Natural killer cell treated with Interleukin-12 subunit alpha and Interleukin-12 subunit beta and Interleukin-15 and Interleukin-18, amount 100 ng/mL, for 72 hours (primary cell): ENCODE results near the gene NUDT2. TPM values are rescaled to one million over a fixed set of nuclear protein-coding genes. Genes with fewer than 3 reads are reported as not detected.

Source experiments
- ATAC-seq, 2 donors: fragments of 150-1000 bp; cut with Tn5 transposase in 1 of 2; sonication (Bioruptor Pico), chemical (Tn5 transposase) in 1 of 2; 2 replicates each; pipeline ENCODE4 v1.10.0; 2021
- DNase-seq: peaks from one replicate; pipeline ENCODE4 v3.0.0; 2022; ENCODE audit warnings: low spot score
- H3K27ac Mint-ChIP-seq, 2 donors: 1 replicate in 1 of 2; 2 replicates in 1 of 2; pipeline ENCODE4 v1.8.0; 2022; ENCODE audit warnings: mixed read lengths in 2 of 2, mild to moderate bottlenecking in 1 of 2, moderate library complexity in 1 of 2
- H3K27me3 Mint-ChIP-seq, 2 donors: 1 replicate in 1 of 2; 2 replicates in 1 of 2; pipeline ENCODE4 v1.8.0; 2022; ENCODE audit warnings: mixed read lengths in 2 of 2
- H3K36me3 Mint-ChIP-seq: one replicate; pipeline ENCODE4 v1.8.0; 2022; ENCODE audit warnings: mixed read lengths
- H3K4me1 Mint-ChIP-seq, 2 donors: 1 replicate in 1 of 2; 2 replicates in 1 of 2; pipeline ENCODE4 v1.8.0; 2022; ENCODE audit warnings: low read depth in 2 of 2, mixed read lengths in 2 of 2, mild to moderate bottlenecking in 1 of 2
- H3K4me3 Mint-ChIP-seq: one replicate; pipeline ENCODE4 v1.8.0; 2022; ENCODE audit warnings: mixed read lengths
- H3K9me3 Mint-ChIP-seq: 2 replicates; pipeline ENCODE4 v1.8.0; 2022; ENCODE audit warnings: mixed read lengths
- total RNA-seq, 2 donors: library from RNA; stranded (reverse); gene quantifications; one replicate each; pipeline ENCODE4 v1.2.3, GENCODE V29; 2022

Gene NUDT2
- total RNA-seq, 2 donors from 2014 or later = 16.4 to 28.9 TPM

- Mint-ChIP-seq H3K36me3 (no peaks in the 10 kb centered on the region), H3K4me1 (peaks cover 35 to 38% of the 10 kb centered on the region in 2 donors), H3K27ac (peak overlapping the region in 1 of 2 donors; percentile 2), H3K4me3 (peak overlapping the region; percentile 78), H3K9me3 (no peaks in the 10 kb centered on the region), H3K27me3 (peaks cover 0 to 6% of the 10 kb centered on the region in 2 donors)
- DNase-seq = peak; percentile 90
- peak; percentile 50 to 55 for ATAC-seq
These were observed 50.1 kb downstream of the NUDT2 start for GRCh38 chr9:34379334-34380033.

GRCh38 chr9:34380034-34380510 lies 50.7 kb downstream of the NUDT2 start:
- H3K4me1 Mint-ChIP-seq = peaks cover 35 to 38% of the 10 kb centered on the region in 2 donors
- no peaks in the 10 kb centered on the region for H3K9me3 Mint-ChIP-seq
- no peaks in the 10 kb centered on the region for H3K36me3 Mint-ChIP-seq
- peaks cover 0 to 6% of the 10 kb centered on the region in 2 donors for H3K27me3 Mint-ChIP-seq
- ATAC-seq (no peak), DNase-seq (no peak)
- H3K27ac Mint-ChIP-seq = peak overlapping the region in 1 of 2 donors; percentile 2
- peak overlapping the region; percentile 78 for H3K4me3 Mint-ChIP-seq

DNA sequence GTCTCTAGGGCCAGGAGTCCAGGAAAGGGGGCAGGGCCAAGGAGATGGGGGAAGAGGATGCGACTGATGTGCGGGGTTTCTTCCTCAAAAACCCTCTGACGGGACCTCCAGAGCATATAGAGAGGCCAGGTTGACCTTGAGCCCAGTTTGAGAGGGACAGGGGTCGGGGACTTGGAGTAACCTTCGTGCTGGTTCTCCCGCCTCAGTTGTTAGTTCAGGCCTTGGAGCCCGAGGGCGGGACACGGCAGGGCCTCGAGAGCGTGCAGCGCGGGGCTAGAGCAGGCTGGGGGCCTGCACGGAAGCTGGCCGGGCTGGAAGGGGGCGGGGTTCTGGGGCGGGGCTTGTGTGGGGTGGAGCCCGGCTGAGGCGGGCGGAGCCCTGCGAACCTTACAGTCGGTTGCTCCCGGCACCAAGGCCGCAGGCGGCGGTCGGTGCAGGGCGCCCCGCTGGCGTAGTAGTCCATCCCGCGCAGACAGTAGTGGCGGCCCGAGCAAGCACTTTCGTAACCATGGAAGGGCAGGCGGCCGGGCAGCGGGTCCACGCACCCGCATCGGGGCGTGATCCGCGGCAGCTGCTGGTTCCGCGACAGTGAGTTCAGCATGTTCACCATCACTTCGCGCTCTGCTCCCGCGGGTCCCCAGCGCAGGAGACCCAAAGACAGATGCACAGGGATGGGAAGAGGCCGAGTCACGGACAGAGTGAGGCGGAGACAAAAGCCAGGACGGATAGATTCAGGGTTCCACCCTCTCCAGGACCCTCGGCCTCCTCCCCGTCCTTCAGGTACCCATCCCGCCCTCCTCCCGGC lies 51.3 kb downstream of the NUDT2 start:
- ATAC-seq (peak; percentile 74 to 84), DNase-seq (peak; percentile 78)
- Mint-ChIP-seq H3K36me3 (no peaks in the 10 kb centered on the region), H3K27me3 (peaks cover 0 to 6% of the 10 kb centered on the region in 2 donors), H3K4me3 (peak overlapping the region; percentile 78), H3K4me1 (peaks cover 31 to 36% of the 10 kb centered on the region in 2 donors), H3K9me3 (no peaks in the 10 kb centered on the region), H3K27ac (peak overlapping the region in 1 of 2 donors; percentile 48)

DNA sequence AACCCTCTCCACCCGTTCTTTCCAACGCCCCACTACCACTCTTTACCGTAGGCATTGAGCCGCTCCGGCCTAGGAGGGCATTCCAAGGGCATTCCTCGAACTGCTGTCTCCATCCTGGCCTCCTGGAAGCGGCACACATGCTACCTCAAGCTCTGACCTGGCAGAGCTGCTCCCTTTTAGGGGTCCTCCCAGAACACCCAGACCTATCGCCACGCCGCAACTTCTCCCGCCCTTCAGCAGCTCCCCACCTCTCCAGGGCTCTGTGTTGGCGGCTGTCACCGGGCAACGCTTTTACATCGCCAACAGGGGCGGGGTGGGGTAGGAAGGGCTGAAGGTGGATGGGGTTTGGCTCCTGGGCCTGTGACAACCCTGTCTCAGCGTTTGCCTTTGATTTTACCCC lies 52.0 kb downstream of the NUDT2 start:
- Mint-ChIP-seq H3K9me3 (no peaks in the 10 kb centered on the region), H3K27me3 (peaks cover 0 to 6% of the 10 kb centered on the region in 2 donors), H3K4me1 (peaks cover 24 to 30% of the 10 kb centered on the region in 2 donors), H3K27ac (peak overlapping the region in 1 of 2 donors; percentile 48), H3K4me3 (peak overlapping the region; percentile 78), H3K36me3 (no peaks in the 10 kb centered on the region)
- ATAC-seq (no peak), DNase-seq (no peak)

DNA sequence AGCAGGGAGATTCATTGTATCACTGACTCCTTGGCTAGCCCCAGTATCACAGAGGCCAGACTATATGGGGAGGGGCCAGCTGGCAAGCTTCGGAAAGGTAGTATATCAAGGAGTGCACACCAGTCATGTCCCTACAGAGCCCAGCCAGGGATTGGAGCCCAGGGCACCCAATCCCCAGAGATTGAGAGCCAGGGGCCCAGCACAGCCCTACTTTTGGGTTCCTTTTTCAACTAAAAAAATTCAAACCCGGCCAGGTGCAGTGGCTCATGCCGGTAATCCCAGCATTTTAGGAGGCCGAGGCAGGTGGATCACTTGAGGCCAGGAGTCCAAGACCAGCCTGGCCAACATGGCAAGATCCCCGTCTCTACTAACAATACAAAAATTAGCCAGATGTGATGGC lies 52.7 kb downstream of the NUDT2 start:
- no peak for ATAC-seq
- Mint-ChIP-seq H3K27ac (peak overlapping the region in 1 of 2 donors; percentile 48), H3K27me3 (peaks cover 0 to 6% of the 10 kb centered on the region in 2 donors), H3K4me3 (no peak overlapping the region), H3K4me1 (peaks cover 24 to 29% of the 10 kb centered on the region in 2 donors), H3K9me3 (no peaks in the 10 kb centered on the region), H3K36me3 (no peaks in the 10 kb centered on the region)
- no peak for DNase-seq

- H3K9me3 Mint-ChIP-seq = no peaks in the 10 kb centered on the region
- no peak overlapping the region for H3K27ac Mint-ChIP-seq
- no peaks in the 10 kb centered on the region for H3K36me3 Mint-ChIP-seq
- no peak for ATAC-seq
- peaks cover 0 to 6% of the 10 kb centered on the region in 2 donors for H3K27me3 Mint-ChIP-seq
- no peak overlapping the region for H3K4me3 Mint-ChIP-seq
- no peak for DNase-seq
- H3K4me1 Mint-ChIP-seq = peaks cover 24 to 29% of the 10 kb centered on the region in 2 donors
These were observed 53.5 kb downstream of the NUDT2 start for GRCh38 chr9:34382879-34383278.

GRCh38 chr9:34383904-34384303 lies 54.5 kb downstream of the NUDT2 start:
- H3K27me3 Mint-ChIP-seq = peaks cover 5 to 6% of the 10 kb centered on the region in 2 donors
- no peaks in the 10 kb centered on the region for H3K36me3 Mint-ChIP-seq
- H3K4me3 Mint-ChIP-seq = no peak overlapping the region
- DNase-seq = no peak
- no peaks in the 10 kb centered on the region for H3K9me3 Mint-ChIP-seq
- peaks cover 20 to 24% of the 10 kb centered on the region in 2 donors for H3K4me1 Mint-ChIP-seq
- ATAC-seq = no peak
- H3K27ac Mint-ChIP-seq = no peak overlapping the region

DNA sequence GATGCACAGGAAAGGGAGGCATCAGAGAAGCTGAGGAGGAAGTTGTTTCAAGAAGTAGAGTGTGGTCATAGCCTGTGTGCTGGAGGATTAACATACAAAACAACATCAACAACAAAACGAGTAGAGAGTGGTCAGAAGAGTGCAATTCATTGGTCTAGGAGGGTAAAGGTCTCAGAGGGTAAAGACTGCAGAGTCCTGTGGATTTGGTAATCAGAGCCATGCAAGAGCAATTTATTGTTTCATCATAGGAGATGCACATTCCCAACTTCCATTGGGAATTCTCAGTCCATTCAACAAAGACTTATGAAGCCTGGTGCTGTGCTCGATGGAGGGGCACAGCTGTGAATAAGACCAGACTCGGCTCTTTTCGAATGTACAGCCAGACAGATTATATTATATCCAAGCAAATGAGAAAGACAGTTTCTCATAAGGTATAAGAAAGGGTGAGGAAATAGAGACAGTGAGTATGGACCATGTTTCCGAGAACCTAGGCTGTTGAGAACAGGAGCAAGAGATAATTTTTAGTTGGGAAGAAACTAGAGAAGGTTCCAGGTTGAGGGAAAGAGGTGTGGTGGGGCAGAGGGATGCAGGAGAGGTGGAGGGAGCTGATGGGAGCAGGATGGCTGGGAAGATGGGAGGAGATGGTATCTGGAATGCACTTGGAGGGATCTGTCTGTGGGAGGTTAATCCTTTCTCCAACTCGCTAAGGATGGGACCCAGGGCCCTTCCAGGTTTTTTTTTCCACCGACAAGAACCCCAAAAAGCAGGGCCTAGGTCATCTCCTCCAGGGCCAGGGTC lies 55.2 kb downstream of the NUDT2 start:
- H3K9me3 Mint-ChIP-seq = no peaks in the 10 kb centered on the region
- ATAC-seq (no peak), DNase-seq (no peak)
- no peaks in the 10 kb centered on the region for H3K36me3 Mint-ChIP-seq
- peaks cover 9% of the 10 kb centered on the region in 2 donors for H3K27me3 Mint-ChIP-seq
- no peak overlapping the region for H3K27ac Mint-ChIP-seq
- no peak overlapping the region for H3K4me3 Mint-ChIP-seq
- H3K4me1 Mint-ChIP-seq = peaks cover 15 to 17% of the 10 kb centered on the region in 2 donors

DNA sequence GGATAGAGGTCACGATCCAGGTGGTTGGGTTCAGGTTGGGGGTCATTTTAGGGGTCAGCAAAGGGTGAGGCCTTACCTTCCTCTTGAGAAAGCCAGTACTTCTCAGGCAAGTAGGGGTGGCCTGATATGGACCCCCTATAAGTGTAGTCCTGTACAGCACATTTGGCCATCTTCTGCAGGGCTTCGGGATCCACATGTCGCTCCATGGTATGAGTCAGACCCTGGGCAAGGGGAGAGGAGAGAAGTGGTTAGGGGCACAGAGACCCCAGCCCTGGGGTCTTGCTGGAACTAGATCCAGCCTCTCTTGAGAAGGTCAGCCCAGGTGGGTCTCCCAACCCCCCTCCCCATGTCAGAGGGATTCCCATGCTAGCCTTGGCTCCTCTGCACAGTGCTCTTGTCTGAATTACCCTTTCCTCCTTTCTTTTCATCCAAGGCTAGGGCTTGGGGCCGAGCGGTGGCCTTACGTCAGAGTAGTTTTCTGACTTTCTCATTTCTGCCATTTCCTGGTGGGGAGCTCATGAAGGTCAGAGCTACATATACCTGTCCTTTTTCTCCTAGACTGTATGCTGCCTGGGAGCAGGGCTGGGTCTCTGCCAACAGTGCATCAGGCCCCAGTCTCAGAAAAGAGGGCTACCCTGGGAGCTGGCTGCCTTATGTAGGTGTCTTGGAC lies 56.3 kb downstream of the NUDT2 start:
- Mint-ChIP-seq H3K27me3 (peaks cover 9% of the 10 kb centered on the region in 2 donors), H3K4me3 (no peak overlapping the region), H3K9me3 (no peaks in the 10 kb centered on the region), H3K36me3 (no peaks in the 10 kb centered on the region), H3K4me1 (peaks cover 5 to 7% of the 10 kb centered on the region in 2 donors), H3K27ac (no peak overlapping the region)
- DNase-seq (no peak), ATAC-seq (no peak)

GRCh38 chr9:34386656-34387055 lies 57.3 kb downstream of the NUDT2 start:
- Mint-ChIP-seq H3K9me3 (no peaks in the 10 kb centered on the region), H3K4me3 (no peak overlapping the region), H3K4me1 (no peaks in the 10 kb centered on the region), H3K36me3 (no peaks in the 10 kb centered on the region), H3K27ac (no peak overlapping the region), H3K27me3 (peaks cover 15 to 18% of the 10 kb centered on the region in 2 donors)
- DNase-seq (no peak), ATAC-seq (no peak)

DNA sequence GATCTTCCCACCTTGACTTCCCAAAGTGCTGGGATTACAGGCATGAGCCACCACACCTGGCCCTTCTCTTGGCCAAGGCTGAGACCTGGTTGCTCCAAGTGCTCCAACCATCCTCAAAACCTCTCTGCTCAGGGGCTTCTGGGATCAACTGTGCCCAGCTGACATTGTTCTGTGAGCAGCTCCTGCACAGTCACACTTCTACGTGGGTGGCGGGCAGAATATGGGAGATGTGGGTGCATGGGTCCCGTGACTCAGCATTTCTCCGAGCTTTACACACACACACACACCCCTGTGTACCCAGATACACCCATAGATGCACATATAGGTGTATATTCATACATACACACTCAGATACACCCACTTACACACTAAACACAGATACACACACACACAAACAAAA lies 57.9 kb downstream of the NUDT2 start:
- DNase-seq = no peak
- Mint-ChIP-seq H3K4me3 (no peak overlapping the region), H3K27ac (no peak overlapping the region), H3K27me3 (peaks cover 17 to 24% of the 10 kb centered on the region in 2 donors), H3K9me3 (no peaks in the 10 kb centered on the region), H3K36me3 (no peaks in the 10 kb centered on the region), H3K4me1 (no peaks in the 10 kb centered on the region)
- no peak for ATAC-seq

- Mint-ChIP-seq H3K4me1 (no peaks in the 10 kb centered on the region), H3K9me3 (no peaks in the 10 kb centered on the region), H3K36me3 (no peaks in the 10 kb centered on the region), H3K27me3 (peaks cover 14 to 34% of the 10 kb centered on the region in 2 donors), H3K4me3 (no peak overlapping the region), H3K27ac (no peak overlapping the region)
- ATAC-seq (no peak), DNase-seq (no peak)
These were observed 63.1 kb downstream of the NUDT2 start for GRCh38 chr9:34392511-34392910.
